HepG2 (cell line): ENCODE measurements around the gene SMAD3.

Experiments used
- CBX2 ChIP-seq, 2 experiments: fragments of 200-600 bp in 1 of 2; sonication (generic); formaldehyde crosslinking in 1 of 2; IDR thresholded peaks; 2 replicates each; pipeline versions ENCODE4 v1.7.0 to v1.8.1; 2018 to 2022; ENCODE audit warnings: low read depth in 2 of 2, low read length in 1 of 2, mild to moderate bottlenecking in 1 of 2, missing genetic modification reagents in 1 of 2
- CTCF ChIP-seq: sonication (generic); formaldehyde crosslinking; IDR thresholded peaks from 2 replicates; pipeline ENCODE4 v1.5.0; 2020; ENCODE audit warnings: mild to moderate bottlenecking, missing genetic modification reagents, moderate library complexity
- FIP1L1 ChIP-seq: fragments of 200-400 bp; formaldehyde crosslinking; IDR thresholded peaks from 2 replicates; pipeline ENCODE4 v1.6.1; 2018; ENCODE audit warnings: low read depth, mild to moderate bottlenecking, low read length, moderate library complexity, borderline replicate concordance; ENCODE audit not compliant: insufficient read depth
- JUN ChIP-seq: sonication (generic); formaldehyde crosslinking; IDR thresholded peaks from 2 replicates; pipeline ENCODE4 v1.4.0; 2020; ENCODE audit warnings: mild to moderate bottlenecking, missing genetic modification reagents
- MYC ChIP-seq: sonication (generic); formaldehyde crosslinking; IDR thresholded peaks from 2 replicates; pipeline ENCODE4 v1.9.0; 2021; ENCODE audit warnings: missing genetic modification reagents, borderline replicate concordance
- POLR2A ChIP-seq, 2 experiments: IDR thresholded peaks; 2 replicates each; pipeline ENCODE4 v1.6.1; 2011; ENCODE audit warnings: low read depth in 2 of 2, low read length in 2 of 2, mild to moderate bottlenecking in 1 of 2, moderate library complexity in 1 of 2; ENCODE audit not compliant: insufficient read depth in 1 of 2
- POLR2AphosphoS5 ChIP-seq: IDR thresholded peaks from 2 replicates; pipeline ENCODE4 v1.6.1; 2012; ENCODE audit warnings: low read depth, low read length
- RXRA ChIP-seq: sonication (generic); formaldehyde crosslinking; IDR thresholded peaks from 2 replicates; pipeline ENCODE4 v1.5.1; 2020; ENCODE audit warnings: missing genetic modification reagents
- ZBTB4 ChIP-seq: sonication (generic); formaldehyde crosslinking; IDR thresholded peaks from 2 replicates; pipeline ENCODE4 v1.4.0; 2020; ENCODE audit warnings: missing genetic modification reagents, mild to moderate bottlenecking, borderline replicate concordance
- ZFP37 ChIP-seq: sonication (generic); formaldehyde crosslinking; IDR thresholded peaks from 2 replicates; pipeline ENCODE4 v1.4.0; 2020; ENCODE audit warnings: missing genetic modification reagents, borderline replicate concordance
- ZNF318 ChIP-seq: sonication (generic); formaldehyde crosslinking; IDR thresholded peaks from 2 replicates; pipeline ENCODE4 v1.4.0; 2020; ENCODE audit warnings: mild to moderate bottlenecking, missing genetic modification reagents

GRCh38 chr15:67110958-67111864 lies 45.8 kb downstream of the SMAD3 start:
- TF ChIP-seq RXRA (CRISPR knock-in tag) (no peak), CTCF (CRISPR knock-in tag) (no peak), ZFP37 (CRISPR knock-in tag) (no peak), ZNF318 (no peak), POLR2A (IDR thresholded peaks at IDR 0.05; ENCODE audit: insufficient read depth in 1 of 2, low read depth in 2 of 2, low read length in 2 of 2) (no peak), FIP1L1 (no peak), CBX2 (IDR thresholded peaks at IDR 0.05; ENCODE audit: low read depth, low read length) (no peak), CBX2 (CRISPR knock-in tag; IDR thresholded peaks at IDR 0.05; ENCODE audit: low read depth) (no peak), JUN (CRISPR knock-in tag) (no peak), ZBTB4 (CRISPR knock-in tag) (no peak), POLR2AphosphoS5 (no peak), MYC (CRISPR knock-in tag) (no peak)
